Spleen (tissue), 11 donors: ENCODE results near the gene CDX1. TPM values are rescaled to one million over a fixed set of nuclear protein-coding genes. Genes with fewer than 3 reads are reported as not detected.
A peak's percentile ranks its signal among the peaks of the same experiment; 100 is the strongest.

ENCODE experiments used
- DNase-seq: peaks from one replicate; pipeline ENCODE4 v3.0.0-alpha.2; 2020
- H3K27ac ChIP-seq, 8 donors: fragments of 200-600 bp; sonication (generic) in 7 of 8; 1 replicate in 4 of 8; 2 replicates in 4 of 8; pipeline versions ENCODE4 v1.5.0 to v1.8.0; 2016 to 2021; ENCODE audit warnings: inconsistent platforms in 4 of 8, mild to moderate bottlenecking in 4 of 8, moderate library complexity in 1 of 8
- H3K27me3 ChIP-seq, 7 donors: fragments of 200-600 bp; sonication (generic) in 6 of 7; replicated peaks in 1 of 7; 1 replicate in 4 of 7; 2 replicates in 3 of 7; pipeline versions ENCODE4 v1.5.0 to v1.8.0; 2016 to 2021; ENCODE audit warnings: inconsistent platforms in 3 of 7, mild to moderate bottlenecking in 1 of 7
- H3K36me3 ChIP-seq, 6 donors: fragments of 200-600 bp; sonication (generic) in 5 of 6; 1 replicate in 4 of 6; 2 replicates in 2 of 6; pipeline versions ENCODE4 v1.5.0 to v1.8.0; 2016 to 2021; ENCODE audit warnings: inconsistent platforms in 2 of 6
- H3K4me1 ChIP-seq, 6 donors: fragments of 200-600 bp; sonication (generic) in 5 of 6; 1 replicate in 3 of 6; 2 replicates in 3 of 6; pipeline versions ENCODE4 v1.5.0 to v1.8.0; 2016 to 2021; ENCODE audit warnings: inconsistent platforms in 3 of 6
- H3K4me3 ChIP-seq, 8 donors: fragments of 200-600 bp; sonication (generic) in 7 of 8; 1 replicate in 4 of 8; 2 replicates in 4 of 8; pipeline versions ENCODE4 v1.5.0 to v1.8.0; 2016 to 2021; ENCODE audit warnings: inconsistent platforms in 4 of 8, mild to moderate bottlenecking in 4 of 8, moderate library complexity in 2 of 8
- H3K9me3 ChIP-seq, 8 donors: fragments of 200-600 bp; sonication (generic) in 7 of 8; 1 replicate in 4 of 8; 2 replicates in 4 of 8; pipeline versions ENCODE4 v1.5.0 to v1.8.0; 2016 to 2021; ENCODE audit warnings: inconsistent platforms in 4 of 8
- CTCF ChIP-seq, 11 experiments: fragments of 200-600 bp in 7 of 11; fragments of 450-650 bp in 4 of 11; sonication (generic) in 4 of 11; IDR thresholded peaks in 8 of 11; conservative IDR thresholded peaks in 3 of 11; 1 replicate in 7 of 11; 2 replicates in 4 of 11; pipeline versions ENCODE4 v1.4.0 to v1.8.0; 2016 to 2021; ENCODE audit warnings: antibody characterized with exemption in 11 of 11, inconsistent platforms in 4 of 11, mild to moderate bottlenecking in 1 of 11
- POLR2A ChIP-seq, 3 donors: fragments of 450-650 bp; IDR thresholded peaks; one replicate each; pipeline ENCODE4 v1.5.1; 2017; ENCODE audit warnings: antibody characterized with exemption in 3 of 3, mild to moderate bottlenecking in 1 of 3
- POLR2AphosphoS5 ChIP-seq, 3 donors: sonication (generic); formaldehyde crosslinking; IDR thresholded peaks; one replicate each; pipeline ENCODE4 v1.5.1; 2017; ENCODE audit warnings: antibody characterized with exemption in 3 of 3
- WGBS, 5 donors: extraction: QIAGEN DNeasy Blood & Tissue Kit in 3 of 5; methylation state at CpG; one replicate each; pipeline versions ENCODE4 v1.1.5 to v1.1.7; 2013 to 2018; 5-methylcytosine and 5-hydroxymethylcytosine counted together
- intact Hi-C: fragments of 100-400 bp; cut with DNase I; formaldehyde crosslinking; loops from one replicate; pipeline ENCODE4 v1.15.0; 2023; ENCODE audit warnings: low total_unique reads
- polyA plus RNA-seq, 3 donors: library from polyadenylated mRNA; stranded (reverse); fragments of 200-250 nt; gene quantifications; one replicate each; pipeline ENCODE4 v1.2.1, GENCODE V29; 2013
- total RNA-seq, 7 donors: library from RNA; depleted of rRNA in 3 of 7; stranded (reverse); fragments of >200 nt in 3 of 7; fragmentation: NEBNext Ultra II Directional in 4 of 7; extraction: Animal tissue kit (Norgen Biotek cat#: 25700) in 4 of 7; gene quantifications; one replicate each; pipeline versions ENCODE4 v1.1.0 to v1.2.1, GENCODE V29; 2016 to 2021
- donor health status: healthy with polysubstance abuse.
- donor health status: DM: no; HTN: no; CAD: no; lungs with moderate emphysema.
- donor health status: DM: no; HTN: no; CAD: no.
- donor health status: Bipolar disorder and iron deficiency.
- donor health status: healthy.
- donor health status: DM: no; HTN: no; CAD: no.
- donor health status: DM: yes; HTN: yes; CAD: no.

The CDX1 gene
- total and polyA plus RNA-seq, 10 donors: 0.25 to 1.3 (median 0.41) TPM; not detected in 5

GRCh38 chr5:150175536-150175935 lies 9.0 kb downstream of the CDX1 start:
- peaks cover 0 to 21% (median 0%) of the 10 kb centered on the region in 7 donors for H3K27me3 ChIP-seq
- 64 to 84% (median 79%) methylated on average over 5 of the region's 5 CpGs for WGBS, 5 donors
- TF ChIP-seq CTCF (IDR thresholded peaks at IDR 0.05 in 8 of 11, conservative IDR thresholded peaks at IDR 0.05 in 3 of 11): peak in 5 of 11 experiments; percentile 30 to 50 (median 34)
- TF ChIP-seq POLR2AphosphoS5 (IDR thresholded peaks at IDR 0.05): no peak

GRCh38 chr5:150176745-150177477 lies 10.3 kb downstream of the CDX1 start:
- TF ChIP-seq CTCF (IDR thresholded peaks at IDR 0.05 in 8 of 11, conservative IDR thresholded peaks at IDR 0.05 in 3 of 11) (no peak), POLR2AphosphoS5 (IDR thresholded peaks at IDR 0.05) (no peak), POLR2A (IDR thresholded peaks at IDR 0.05) (no peak)
- WGBS, 5 donors: 70 to 85% (median 80%) methylated on average over 8 of the region's 8 CpGs
- H3K4me1 ChIP-seq: peaks cover 0 to 17% (median 6%) of the 10 kb centered on the region in 6 donors

More at GRCh38 chr5:150175536-150175935, 9.0 kb downstream of the CDX1 start:
- Histone ChIP-seq H3K36me3 (no peaks in the 10 kb centered on the region), H3K4me3 (no peak overlapping the region), H3K27ac (no peak overlapping the region), H3K4me1 (peaks cover 0 to 10% (median 3%) of the 10 kb centered on the region in 6 donors), H3K9me3 (no peaks in the 10 kb centered on the region)
- intact Hi-C loops: no loop called here
- no peak for DNase-seq

GRCh38 chr5:150177721-150178120 lies 11.1 kb downstream of the CDX1 start:
- 81 to 92% (median 84%) methylated on average over 3 to 4 of the region's 4 CpGs for whole genome bisulfite sequencing, 5 donors
- H3K36me3 ChIP-seq: no peaks in the 10 kb centered on the region
- intact Hi-C loops: no loop called here
- TF ChIP-seq POLR2A (IDR thresholded peaks at IDR 0.05) (no peak), CTCF (IDR thresholded peaks at IDR 0.05 in 8 of 11, conservative IDR thresholded peaks at IDR 0.05 in 3 of 11) (no peak), POLR2AphosphoS5 (IDR thresholded peaks at IDR 0.05) (no peak)
- no peaks in the 10 kb centered on the region for H3K9me3 ChIP-seq
- H3K27me3 ChIP-seq: peaks cover 0 to 6% (median 0%) of the 10 kb centered on the region in 7 donors
- no peak for DNase-seq
- H3K4me1 ChIP-seq: peaks cover 0 to 17% (median 6%) of the 10 kb centered on the region in 6 donors
- no peak overlapping the region for H3K4me3 ChIP-seq
- H3K27ac ChIP-seq: no peak overlapping the region

More at GRCh38 chr5:150176745-150177477, 10.3 kb downstream of the CDX1 start:
- Histone ChIP-seq H3K36me3 (no peaks in the 10 kb centered on the region), H3K9me3 (no peaks in the 10 kb centered on the region), H3K27me3 (peaks cover 0 to 7% (median 0%) of the 10 kb centered on the region in 7 donors), H3K27ac (no peak overlapping the region), H3K4me3 (no peak overlapping the region)
- no peak for DNase-seq
- intact Hi-C loops: no loop called here

GRCh38 chr5:150178262-150178661 lies 11.7 kb downstream of the CDX1 start:
- intact Hi-C loops: no loop called here
- Histone ChIP-seq H3K36me3 (no peaks in the 10 kb centered on the region), H3K27ac (no peak overlapping the region), H3K4me1 (peaks cover 0 to 17% (median 6%) of the 10 kb centered on the region in 6 donors), H3K4me3 (no peak overlapping the region), H3K27me3 (peaks cover 0 to 6% (median 0%) of the 10 kb centered on the region in 7 donors), H3K9me3 (no peaks in the 10 kb centered on the region)
- TF ChIP-seq CTCF (IDR thresholded peaks at IDR 0.05 in 8 of 11, conservative IDR thresholded peaks at IDR 0.05 in 3 of 11) (no peak), POLR2A (IDR thresholded peaks at IDR 0.05) (no peak)
- WGBS, 5 donors: 38 to 66% (median 57%) methylated on average over 3 to 4 of the region's 4 CpGs
- no peak for DNase-seq
